Measurements from ENCODE around the gene NSUN4. TPM values are rescaled to one million over a fixed set of nuclear protein-coding genes. Genes with fewer than 3 reads are reported as not detected.
A peak's percentile ranks its signal among the peaks of the same experiment; 100 is the strongest.

Gene NSUN4
- total RNA-seq, 8 experiments from 2014 or later = 14.5 to 22.4 (median 16.2) TPM

GRCh38 chr1:46406881-46407608, 66.4 kb downstream of the NSUN4 start:
- H3K27ac ChIP-seq = no peak overlapping the region

DNA sequence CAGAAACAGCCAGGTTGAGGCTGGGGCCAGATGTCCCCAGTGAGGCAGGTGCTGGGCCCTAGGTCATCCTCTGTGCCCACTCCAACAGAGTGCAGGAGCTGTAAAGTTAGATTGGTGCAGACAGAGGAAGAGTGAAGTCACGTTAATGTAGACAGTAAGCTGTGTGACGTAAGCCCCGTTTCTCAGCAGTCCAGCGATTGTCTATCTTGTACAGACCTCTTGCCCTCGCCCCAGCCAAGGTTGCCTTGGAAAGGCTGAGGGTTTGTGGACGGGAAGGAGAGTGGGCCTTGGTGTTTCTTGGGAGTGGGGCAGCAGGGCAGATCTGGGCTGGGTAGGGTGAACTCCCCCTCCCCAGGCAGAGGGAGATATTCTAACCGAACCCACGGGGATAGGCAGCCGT, 67.0 kb downstream of the NSUN4 start:
- in situ Hi-C loops (cut with MboI; ENCODE audit: low pct_unique_long_range_greater_than_20kb in 2 of 9, low sequenced_read_pairs in 9 of 9, unreplicated experiment in 9 of 9) = no loop called here
- no peak overlapping the region for H3K4me3 ChIP-seq
- H3K27ac ChIP-seq = no peak overlapping the region
- H3K4me1 ChIP-seq (replicated peaks in 1 of 2) = peaks cover 0 to 4% of the 10 kb centered on the region in 2 donors
- no peak for ATAC-seq (replicated peaks in 6 of 8)
- 71 to 94% (median 93%) methylated on average over 3 to 9 of the region's 9 CpGs; no CpG with 5 or more reads in 5 of the 10 experiments for WGBS, 10 experiments

More at GRCh38 chr1:46406881-46407608, 66.4 kb downstream of the NSUN4 start:
- Histone ChIP-seq H3K4me3 (peak overlapping the region in 3 of 5 donors; percentile 4 to 24 (median 9)), H3K4me1 (replicated peaks in 1 of 2) (peaks cover 0 to 4% of the 10 kb centered on the region in 2 donors)
- 70 to 100% (median 95%) methylated on average over 1 to 13 of the region's 13 CpGs; no CpG with 5 or more reads in 2 of the 10 experiments for WGBS, 10 experiments
- ATAC-seq (replicated peaks in 6 of 8) = peak in 1 of 8 experiments; percentile 24
- in situ Hi-C loops (cut with MboI; ENCODE audit: low pct_unique_long_range_greater_than_20kb in 2 of 9, low sequenced_read_pairs in 9 of 9, unreplicated experiment in 9 of 9) = no loop called here

- no peak for ATAC-seq (replicated peaks in 6 of 8)
- in situ Hi-C loops (cut with MboI; ENCODE audit: low pct_unique_long_range_greater_than_20kb in 2 of 9, low sequenced_read_pairs in 9 of 9, unreplicated experiment in 9 of 9) = no loop called here
- no peak overlapping the region for H3K27ac ChIP-seq
- H3K4me1 ChIP-seq (replicated peaks in 1 of 2) = peaks cover 0 to 6% of the 10 kb centered on the region in 2 donors
- 20 to 100% (median 92%) methylated on average over 1 to 8 of the region's 12 CpGs; no CpG with 5 or more reads in 3 of the 10 experiments for WGBS, 10 experiments
- no peak overlapping the region for H3K4me3 ChIP-seq
These were observed 67.9 kb downstream of the NSUN4 start for GRCh38 chr1:46408356-46409062.

GRCh38 chr1:46409063-46409372, 68.4 kb downstream of the NSUN4 start:
- 83 to 100% methylated on average over 1 of the region's 1 CpG; no CpG with 5 or more reads in 8 of the 10 experiments for WGBS, 10 experiments
- in situ Hi-C loops (cut with MboI; ENCODE audit: low pct_unique_long_range_greater_than_20kb in 2 of 9, low sequenced_read_pairs in 9 of 9, unreplicated experiment in 9 of 9) = no loop called here
- no peak for ATAC-seq (replicated peaks in 6 of 8)
- Histone ChIP-seq H3K27ac (no peak overlapping the region), H3K4me3 (no peak overlapping the region), H3K4me1 (replicated peaks in 1 of 2) (peaks cover 0 to 6% of the 10 kb centered on the region in 2 donors)

- peaks cover 0 to 6% of the 10 kb centered on the region in 2 donors for H3K4me1 ChIP-seq (replicated peaks in 1 of 2)
- no peak for ATAC-seq (replicated peaks in 6 of 8)
- no peak overlapping the region for H3K27ac ChIP-seq
- 60 to 100% (median 73%) methylated on average over 1 to 8 of the region's 17 CpGs; no CpG with 5 or more reads in 2 of the 10 experiments for WGBS, 10 experiments
- in situ Hi-C loops (cut with MboI; ENCODE audit: low pct_unique_long_range_greater_than_20kb in 2 of 9, low sequenced_read_pairs in 9 of 9, unreplicated experiment in 9 of 9) = no loop called here
- H3K4me3 ChIP-seq = no peak overlapping the region
These were observed 69.8 kb downstream of the NSUN4 start for GRCh38 chr1:46410156-46411009.

GRCh38 chr1:46411010-46411405, 70.4 kb downstream of the NSUN4 start:
- Histone ChIP-seq H3K4me1 (replicated peaks in 1 of 2) (peaks cover 0 to 6% of the 10 kb centered on the region in 2 donors), H3K27ac (no peak overlapping the region), H3K4me3 (no peak overlapping the region)
- ATAC-seq (replicated peaks in 6 of 8) = no peak
- in situ Hi-C loops (cut with MboI; ENCODE audit: low pct_unique_long_range_greater_than_20kb in 2 of 9, low sequenced_read_pairs in 9 of 9, unreplicated experiment in 9 of 9) = no loop called here
- 94% methylated on average over 3 of the region's 7 CpGs; no CpG with 5 or more reads in 9 of the 10 experiments for WGBS, 10 experiments

Other genes starting within 250 kb of the NSUN4 start
- 100 to 1,000 TPM in 1 of 8 experiments, 10 to 100 TPM in 7; 11.6 to 137 (median 39.1) TPM for gene PIK3R3, start 208.2 kb upstream of the NSUN4 start, total RNA-seq
- 1 to 10 TPM in 4 of 8 experiments, under 1 TPM in 3, not detected in 1; 0.35 to 3.1 (median 1.1) TPM for gene TSPAN1, start 165.7 kb upstream of the NSUN4 start, total RNA-seq
- gene P3R3URF, start 164.3 kb upstream of the NSUN4 start, total RNA-seq = not detected
- gene POMGNT1, start 142.4 kb upstream of the NSUN4 start, total RNA-seq = 10 to 100 TPM; 40.9 to 80.1 (median 59.1) TPM
- gene LURAP1, start 137.5 kb upstream of the NSUN4 start, total RNA-seq = 1 to 10 TPM; 1.4 to 2.9 (median 2.3) TPM
- gene RAD54L, start 93.0 kb upstream of the NSUN4 start, total RNA-seq = 10 to 100 TPM in 2 of 8 experiments, 1 to 10 TPM in 2, under 1 TPM in 4; 0.31 to 15.5 (median 1.0) TPM
- 10 to 100 TPM; 65.4 to 98.2 (median 85.5) TPM for gene LRRC41, start 37.2 kb upstream of the NSUN4 start, total RNA-seq
- gene UQCRH, start 37.1 kb upstream of the NSUN4 start, total RNA-seq = 1,000 to 10,000 TPM in 2 of 8 experiments, 100 to 1,000 TPM in 6; 462 to 1,061 (median 717) TPM
- 10 to 100 TPM in 1 of 8 experiments, 1 to 10 TPM in 7; 1.7 to 10.5 (median 8.3) TPM for gene FAAH, start 53.5 kb downstream of the NSUN4 start, total RNA-seq
- 1 to 10 TPM in 1 of 8 experiments, under 1 TPM in 4, not detected in 3; 0.13 to 1.4 (median 0.15) TPM for gene DMBX1, start 149.0 kb downstream of the NSUN4 start, total RNA-seq
- gene KNCN, start 210.8 kb downstream of the NSUN4 start, total RNA-seq = 1 to 10 TPM in 1 of 8 experiments, under 1 TPM in 6, not detected in 1; 0.13 to 1.4 (median 0.32) TPM

All from motor neuron (in vitro differentiated cells).